ENCODE data around the gene KIF14.
"Not testable (repeated sequence)": the region's sequence is repeated elsewhere in the genome, so short reads cannot be mapped to it uniquely, and the experiment has no call there.

Gene KIF14

GRCh38 chr1:200630515-200630899 is 10.0 kb upstream of the KIF14 start:
- DNase-seq: not testable (repeated sequence)

- no peak for DNase-seq
Observed at GRCh38 chr1:200629876-200630514, 9.4 kb upstream of the KIF14 start.

- peak; percentile 33 for DNase-seq
Observed at GRCh38 chr1:200628223-200628881, 7.8 kb upstream of the KIF14 start.

- no peak for DNase-seq
Observed at GRCh38 chr1:200627575-200628222, 7.1 kb upstream of the KIF14 start.

GRCh38 chr1:200626853-200627534 is 6.4 kb upstream of the KIF14 start:
- no peak for DNase-seq

GRCh38 chr1:200625381-200625824 is 4.9 kb upstream of the KIF14 start:
- DNase-seq: no peak

- DNase-seq: no peak
Observed at GRCh38 chr1:200624679-200625335, 4.3 kb upstream of the KIF14 start.

GRCh38 chr1:200619894-200620272 is 668 bp downstream of the KIF14 start:
- DNase-seq: no peak

- DNase-seq: no peak
Observed at GRCh38 chr1:200610846-200611245, 9.7 kb downstream of the KIF14 start.

GRCh38 chr1:200602632-200603031 is 17.9 kb downstream of the KIF14 start:
- DNase-seq: no peak

- DNase-seq: no peak
Observed at GRCh38 chr1:200590001-200590400, 30.6 kb downstream of the KIF14 start.

- DNase-seq: no peak
Observed at GRCh38 chr1:200588698-200589097, 31.9 kb downstream of the KIF14 start.

- DNase-seq: no peak
Observed at GRCh38 chr1:200564319-200564718, 56.2 kb downstream of the KIF14 start.

GRCh38 chr1:200561856-200562214 is 58.7 kb downstream of the KIF14 start:
- no peak for DNase-seq

- no peak for DNase-seq
Observed at GRCh38 chr1:200558866-200559459, 61.6 kb downstream of the KIF14 start.

- DNase-seq: no peak
Observed at GRCh38 chr1:200556002-200556401, 64.5 kb downstream of the KIF14 start.

- DNase-seq: not testable (repeated sequence)
Observed at GRCh38 chr1:200552737-200553136, 67.8 kb downstream of the KIF14 start.

GRCh38 chr1:200550367-200550766 is 70.2 kb downstream of the KIF14 start:
- DNase-seq: no peak

- no peak for DNase-seq
Observed at GRCh38 chr1:200547386-200547785, 73.2 kb downstream of the KIF14 start.

- DNase-seq: no peak
Observed at GRCh38 chr1:200546577-200546976, 74.0 kb downstream of the KIF14 start.

- no peak for DNase-seq
Observed at GRCh38 chr1:200542162-200542561, 78.4 kb downstream of the KIF14 start.

- DNase-seq: no peak
Observed at GRCh38 chr1:200540281-200540680, 80.3 kb downstream of the KIF14 start.

GRCh38 chr1:200538179-200538578 is 82.4 kb downstream of the KIF14 start:
- DNase-seq: no peak

Data from activated CD8-positive, alpha-beta memory T cell treated with anti-CD3 and anti-CD28 coated beads, Interleukin-2, amount 50 U/mL, for 4 hours (primary cell).